Fibroblast of villous mesenchyme (primary cell): ENCODE data around the gene USP54. TPM values are rescaled to one million over a fixed set of nuclear protein-coding genes. Genes with fewer than 3 reads are reported as not detected.
"Not testable (repeated sequence)": the region's sequence is repeated elsewhere in the genome, so short reads cannot be mapped to it uniquely, and the experiment has no call there.

Source experiments
- DNase-seq: peaks from one replicate; pipeline ENCODE4 v3.0.0-alpha.2; 2010; ENCODE audit warnings: low read depth
- H3K4me3 ChIP-seq: 2 replicates; pipeline ENCODE4 v1.5.1; 2011; ENCODE audit warnings: low read depth, mild to moderate bottlenecking, low read length
- total RNA-seq: library from RNA; depleted of rRNA; stranded (reverse); fragments of >200 nt; gene quantifications from 2 replicates; pipeline ENCODE4 v1.2.3, GENCODE V29; 2012
- TF ChIP-seq, protein P1 (sequence below): IDR thresholded peaks from 2 replicates; pipeline ENCODE4 v1.5.1; 2012; ENCODE audit warnings: low read depth, mild to moderate bottlenecking, low read length; ENCODE audit not compliant: insufficient read depth

The USP54 gene
- total RNA-seq, 1 donor: 14.2 TPM

DNA sequence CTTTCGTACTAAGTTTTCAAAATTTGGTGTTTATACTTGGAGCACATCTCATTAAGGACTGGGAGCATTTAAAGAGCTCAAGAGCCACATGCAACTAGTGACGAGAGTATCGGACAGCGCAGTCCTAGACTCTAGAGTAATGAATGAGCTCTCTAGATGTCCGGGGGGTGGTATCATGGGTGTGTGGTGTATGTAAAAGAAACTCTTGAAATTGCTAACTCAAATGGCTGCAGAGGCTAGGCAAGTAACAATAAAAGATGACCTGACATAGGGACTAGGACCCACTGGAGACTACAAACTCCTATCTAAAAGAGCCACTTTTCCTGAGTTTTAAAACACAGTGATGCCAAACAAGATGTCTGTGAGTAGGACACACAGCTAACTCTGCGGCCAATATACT lies 36.2 kb upstream of the USP54 start:
- H3K4me3 ChIP-seq: no peak overlapping the region
- TF ChIP-seq, protein P1, sequence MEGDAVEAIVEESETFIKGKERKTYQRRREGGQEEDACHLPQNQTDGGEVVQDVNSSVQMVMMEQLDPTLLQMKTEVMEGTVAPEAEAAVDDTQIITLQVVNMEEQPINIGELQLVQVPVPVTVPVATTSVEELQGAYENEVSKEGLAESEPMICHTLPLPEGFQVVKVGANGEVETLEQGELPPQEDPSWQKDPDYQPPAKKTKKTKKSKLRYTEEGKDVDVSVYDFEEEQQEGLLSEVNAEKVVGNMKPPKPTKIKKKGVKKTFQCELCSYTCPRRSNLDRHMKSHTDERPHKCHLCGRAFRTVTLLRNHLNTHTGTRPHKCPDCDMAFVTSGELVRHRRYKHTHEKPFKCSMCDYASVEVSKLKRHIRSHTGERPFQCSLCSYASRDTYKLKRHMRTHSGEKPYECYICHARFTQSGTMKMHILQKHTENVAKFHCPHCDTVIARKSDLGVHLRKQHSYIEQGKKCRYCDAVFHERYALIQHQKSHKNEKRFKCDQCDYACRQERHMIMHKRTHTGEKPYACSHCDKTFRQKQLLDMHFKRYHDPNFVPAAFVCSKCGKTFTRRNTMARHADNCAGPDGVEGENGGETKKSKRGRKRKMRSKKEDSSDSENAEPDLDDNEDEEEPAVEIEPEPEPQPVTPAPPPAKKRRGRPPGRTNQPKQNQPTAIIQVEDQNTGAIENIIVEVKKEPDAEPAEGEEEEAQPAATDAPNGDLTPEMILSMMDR: no peak
- no peak for DNase-seq

DNA sequence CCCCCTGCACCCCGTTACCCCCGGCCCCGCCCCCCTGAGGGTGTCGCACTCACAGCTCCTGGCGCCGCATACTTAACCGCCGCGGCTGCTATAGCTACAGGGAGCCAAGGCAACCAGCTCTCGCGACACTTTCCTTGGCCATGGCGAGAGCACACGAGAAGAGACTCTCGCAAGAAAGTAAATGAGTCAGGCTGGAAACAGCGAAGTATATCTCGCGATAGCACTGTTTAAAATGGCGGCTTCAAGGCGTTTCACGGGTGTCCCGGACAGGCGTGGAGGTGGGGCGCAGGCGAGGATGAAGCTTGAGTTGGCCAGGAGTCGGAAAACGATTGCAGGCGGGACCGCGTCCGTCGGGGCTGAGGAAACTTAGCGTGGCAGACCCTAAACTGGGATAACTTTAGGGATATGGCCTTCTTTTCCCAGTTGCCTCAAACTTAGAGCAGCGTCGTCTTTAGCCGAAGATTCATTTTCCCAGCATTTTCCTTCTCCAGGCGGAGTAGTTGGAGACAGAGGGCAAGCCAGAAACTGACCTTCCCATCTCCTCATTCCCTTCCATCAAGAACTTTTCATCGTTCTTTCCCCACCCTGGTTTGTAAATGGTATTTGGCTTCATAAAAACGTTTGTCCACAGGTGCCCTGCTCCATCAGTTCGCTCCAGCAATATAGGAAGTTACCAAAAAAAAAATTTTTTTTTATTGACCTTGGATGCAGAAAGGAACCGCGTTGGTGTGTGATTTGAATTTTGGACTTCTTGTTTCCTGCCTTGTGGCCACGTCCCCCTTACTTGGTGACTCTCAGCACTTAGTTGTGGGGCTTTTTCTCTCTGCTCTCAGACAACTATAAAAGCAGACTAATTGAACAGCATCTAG lies 35.0 kb upstream of the USP54 start:
- TF ChIP-seq, protein P1: no peak
- peak overlapping the region; percentile 96 for H3K4me3 ChIP-seq
- peak; percentile 98 for DNase-seq

DNA sequence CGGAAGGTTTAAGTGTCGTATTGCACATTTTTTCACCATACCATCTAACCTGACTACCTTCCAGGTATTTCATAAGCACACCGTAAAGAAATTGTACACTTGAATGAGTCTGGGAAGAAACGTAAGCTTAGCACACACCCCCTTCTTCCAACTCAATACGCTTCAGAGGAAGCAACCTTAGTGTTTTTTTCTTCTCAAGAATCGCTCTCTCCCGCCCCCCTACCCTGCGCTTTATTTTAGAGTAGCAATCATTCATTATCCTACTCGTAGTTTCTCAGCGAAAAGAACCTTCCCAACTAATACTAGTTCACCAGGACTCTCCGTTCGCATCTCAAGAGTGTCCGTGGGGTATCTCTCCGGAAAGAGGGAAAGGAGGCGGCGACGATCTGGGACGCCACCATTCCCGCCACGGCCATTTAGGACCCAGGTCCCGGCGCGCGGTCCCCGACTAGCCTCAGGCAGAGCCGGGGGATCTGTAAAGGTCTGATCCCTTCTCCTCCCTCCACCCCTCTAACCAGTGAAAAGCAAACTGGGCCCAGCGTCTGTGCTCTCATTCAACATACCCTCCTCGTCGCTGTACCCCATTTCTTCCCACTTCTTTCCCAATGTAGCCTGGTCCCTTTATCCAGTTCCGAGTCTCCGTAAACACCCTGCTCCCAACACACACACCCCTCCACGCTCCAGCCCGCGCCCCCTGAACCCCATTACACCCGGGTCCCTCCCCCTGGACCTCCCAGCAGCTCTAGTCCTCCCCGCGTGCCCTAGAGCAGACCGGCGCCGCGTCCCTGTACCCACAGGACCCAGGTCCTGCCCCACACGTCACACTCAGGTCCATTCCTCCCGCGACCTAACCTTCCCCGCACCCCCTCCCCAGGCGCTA lies 34.1 kb upstream of the USP54 start:
- H3K4me3 ChIP-seq: peak overlapping the region; percentile 96
- peak; percentile 24 for DNase-seq
- TF ChIP-seq, protein P1: no peak

DNA sequence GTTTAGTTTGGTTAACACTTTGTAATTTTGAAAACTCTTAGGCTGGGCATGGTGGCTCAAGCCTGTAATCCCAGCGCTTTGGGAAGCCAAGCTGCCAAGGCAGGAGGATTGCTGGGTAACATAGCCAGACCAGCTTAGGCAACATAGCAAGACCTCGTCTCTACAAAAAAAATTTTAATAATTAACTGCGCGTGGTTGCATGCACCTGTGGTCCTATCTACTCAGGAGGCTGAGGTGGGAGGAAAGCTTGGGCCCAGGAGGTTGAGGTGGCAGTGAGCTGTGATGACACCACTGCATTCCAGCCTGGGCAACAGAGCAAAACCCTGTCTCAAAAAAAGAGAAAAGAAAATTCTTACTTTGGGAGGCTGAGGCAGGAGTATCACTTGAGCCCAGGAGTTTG lies 31.9 kb upstream of the USP54 start:
- H3K4me3 ChIP-seq: no peak overlapping the region
- no peak for DNase-seq
- TF ChIP-seq, protein P1: no peak

DNA sequence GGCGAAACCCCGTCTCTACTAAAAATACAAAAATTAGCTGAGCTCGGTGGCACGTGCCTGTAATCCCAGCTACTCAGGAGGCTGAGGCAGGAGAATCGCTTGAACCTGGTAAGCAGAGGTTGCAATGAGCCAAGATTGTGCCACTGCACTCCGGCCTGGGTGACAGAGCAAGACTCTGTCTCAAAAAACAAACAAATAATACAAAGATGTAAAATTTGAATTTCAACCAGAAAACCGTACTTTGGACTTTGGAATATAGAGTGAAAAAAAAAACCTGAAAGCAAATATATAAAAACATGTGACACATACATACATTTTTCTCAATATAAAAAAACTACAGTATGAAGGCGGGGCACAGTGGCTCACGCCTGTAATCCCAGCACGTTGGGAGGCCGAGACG lies 29.8 kb upstream of the USP54 start:
- not testable (repeated sequence) for H3K4me3 ChIP-seq

DNA sequence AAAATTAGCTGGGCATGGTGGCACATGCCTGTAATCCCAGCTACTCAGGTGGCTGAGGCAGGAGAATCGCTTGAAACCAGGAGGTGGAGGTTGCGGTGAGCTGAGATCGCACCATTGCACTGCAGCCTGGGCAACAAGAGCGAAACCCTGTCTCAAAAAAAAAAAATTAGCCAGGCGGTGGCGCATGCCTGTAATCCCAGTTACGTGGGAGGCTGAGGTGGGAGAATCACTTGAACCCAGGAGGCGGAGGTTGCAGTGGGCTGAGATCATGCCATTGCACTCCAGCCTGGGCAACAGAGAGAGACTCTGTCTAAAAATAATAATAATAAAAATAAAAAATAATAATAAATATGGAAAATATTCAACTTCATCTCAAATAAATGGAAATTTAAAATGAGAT lies 26.0 kb upstream of the USP54 start:
- not testable (repeated sequence) for DNase-seq, H3K4me3 ChIP-seq

More for the DNA sequence above, 29.8 kb upstream of the USP54 start:
- DNase-seq: not testable (repeated sequence)

DNA sequence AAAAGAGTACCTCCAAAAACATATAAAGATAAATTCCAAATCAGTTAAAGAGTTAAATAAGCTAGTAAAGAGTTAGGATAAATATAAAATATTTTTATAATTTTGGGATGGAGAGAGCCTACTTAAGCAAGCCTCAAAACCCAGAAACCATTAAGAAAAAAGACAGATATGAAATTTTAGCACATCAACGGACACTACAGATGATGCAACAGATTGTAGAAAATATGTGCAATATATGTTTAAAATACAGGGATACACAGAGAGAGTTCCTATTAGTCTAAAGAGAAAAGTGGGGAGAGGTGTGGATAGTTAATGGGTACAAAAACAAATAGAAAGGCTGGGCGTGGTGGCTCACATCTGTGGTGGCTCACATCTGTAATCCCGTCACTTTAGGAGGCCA lies 23.6 kb upstream of the USP54 start:
- no peak for DNase-seq
- no peak overlapping the region for H3K4me3 ChIP-seq
- TF ChIP-seq, protein P1: no peak
